NCI-H187 treated with DMSO at 0.1 percent for 48 hours (cell line): ENCODE results near the gene RPL14.
"Not testable (repeated sequence)": the region's sequence is repeated elsewhere in the genome, so short reads cannot be mapped to it uniquely, and the experiment has no call there.

ENCODE experiments used
- DNase-seq: peaks from one replicate; lab custom pipeline; 2025; lab: John Stamatoyannopoulos, UW

Gene RPL14

GRCh38 chr3:40456940-40457823, at the start of gene RPL14:
TSS of gene RPL14 (plus strand) at chr3:40457339. CDS start at chr3:40457472, 133 bp downstream.
- peak; percentile 20 for DNase-seq

- DNase-seq, result no peak
Measured at GRCh38 chr3:40407611-40408010, 49.5 kb upstream of the RPL14 start.

GRCh38 chr3:40414270-40414669, 42.9 kb upstream of the RPL14 start:
- DNase-seq, result no peak

GRCh38 chr3:40417845-40418543, 39.1 kb upstream of the RPL14 start:
- DNase-seq, result no peak

GRCh38 chr3:40422861-40423260, 34.3 kb upstream of the RPL14 start:
- DNase-seq, result no peak

GRCh38 chr3:40427045-40427669, 30.0 kb upstream of the RPL14 start:
- DNase-seq, result no peak

GRCh38 chr3:40432793-40433192, 24.3 kb upstream of the RPL14 start:
- no peak for DNase-seq

GRCh38 chr3:40437889-40438288, 19.2 kb upstream of the RPL14 start:
- DNase-seq, result no peak

- no peak for DNase-seq
Measured at GRCh38 chr3:40445062-40445461, 12.1 kb upstream of the RPL14 start.

GRCh38 chr3:40445880-40446279, 11.3 kb upstream of the RPL14 start:
- no peak for DNase-seq

- no peak for DNase-seq
Measured at GRCh38 chr3:40450438-40450837, 6.7 kb upstream of the RPL14 start.

GRCh38 chr3:40451551-40451950, 5.6 kb upstream of the RPL14 start:
- no peak for DNase-seq

GRCh38 chr3:40452057-40452456, 5.1 kb upstream of the RPL14 start:
- DNase-seq, result no peak

GRCh38 chr3:40452562-40452875, 4.6 kb upstream of the RPL14 start:
- no peak for DNase-seq

GRCh38 chr3:40452876-40453730, 4.0 kb upstream of the RPL14 start:
- peak; percentile 87 for DNase-seq

- no peak for DNase-seq
Measured at GRCh38 chr3:40453933-40454332, 3.2 kb upstream of the RPL14 start.

GRCh38 chr3:40455328-40455727, 1.8 kb upstream of the RPL14 start:
- DNase-seq, result no peak

- DNase-seq, result no peak
Measured at GRCh38 chr3:40456279-40456939, 730 bp upstream of the RPL14 start.

GRCh38 chr3:40458473-40458872, 1.3 kb downstream of the RPL14 start:
- DNase-seq, result no peak

- not testable (repeated sequence) for DNase-seq
Measured at GRCh38 chr3:40460481-40460880, 3.3 kb downstream of the RPL14 start.

- no peak for DNase-seq
Measured at GRCh38 chr3:40461161-40461560, 4.0 kb downstream of the RPL14 start.
